Adrenal gland (tissue), 5 donors: ENCODE results near the gene KLHDC4.

Source experiments
- CTCF ChIP-seq, 6 experiments: fragments of 450-650 bp in 4 of 6; fragments of 200-600 bp in 2 of 6; sonication (generic) in 1 of 6; IDR thresholded peaks; 1 replicate in 5 of 6; 2 replicates in 1 of 6; pipeline versions ENCODE4 v1.5.1 to v1.8.0; 2016 to 2021; ENCODE audit warnings: antibody characterized with exemption in 6 of 6, mild to moderate bottlenecking in 2 of 6, moderate library complexity in 1 of 6
- POLR2A ChIP-seq, 2 donors: fragments of 450-650 bp; IDR thresholded peaks; one replicate each; pipeline ENCODE4 v1.6.1; 2017; ENCODE audit warnings: antibody characterized with exemption in 2 of 2, mild to moderate bottlenecking in 2 of 2, moderate library complexity in 1 of 2
- donor health status: DM: no; HTN: no; CAD: no.

DNA sequence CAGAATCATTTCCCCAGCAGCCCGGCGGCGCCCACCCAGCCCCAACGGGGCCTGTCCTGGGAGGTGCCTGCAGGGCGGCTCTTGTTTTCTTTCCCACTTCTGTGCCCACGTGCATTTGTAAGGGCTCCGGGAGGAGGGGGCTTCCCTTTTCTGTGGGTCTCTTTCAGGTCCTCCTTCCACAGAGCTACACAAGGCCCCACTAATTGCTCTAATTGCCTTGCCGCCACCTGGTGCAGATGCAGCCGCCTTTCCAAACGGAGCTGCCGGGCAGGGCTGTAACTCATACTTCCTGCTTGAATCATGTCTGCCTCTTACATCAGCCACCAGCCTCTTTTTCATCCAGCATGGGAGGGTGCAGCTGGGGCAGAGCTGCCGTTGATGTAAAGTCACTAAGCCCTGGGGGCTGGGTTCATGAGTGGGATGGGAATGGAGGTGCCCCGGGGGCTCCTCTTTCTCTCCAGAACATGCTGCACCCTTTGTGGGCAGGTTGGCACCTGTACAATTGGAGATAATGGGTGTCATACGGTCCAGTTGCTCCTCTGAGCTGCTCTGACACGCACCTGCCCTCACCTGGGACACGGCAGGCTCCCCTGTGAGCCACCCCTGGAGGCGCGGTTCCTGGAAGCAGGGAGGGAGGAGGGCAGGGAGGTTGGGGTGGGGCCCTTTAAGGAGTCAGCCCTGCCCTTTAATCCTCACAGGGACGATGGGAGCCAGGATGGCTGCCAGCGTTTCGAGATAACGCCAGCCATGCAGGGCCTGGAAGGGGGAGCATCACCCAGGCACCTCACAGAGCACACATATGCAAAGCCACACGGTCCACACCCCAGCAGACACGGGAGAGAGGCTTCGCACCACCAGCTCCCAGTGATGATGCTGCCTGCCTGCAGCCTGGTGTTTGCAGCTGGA is 41.1 kb upstream of the KLHDC4 start:
- no peak for TF ChIP-seq CTCF (IDR thresholded peaks at IDR 0.05)
- TF ChIP-seq POLR2A (IDR thresholded peaks at IDR 0.05), result no peak
